K562 (cell line): ENCODE data around the gene FAM110D. TPM values are rescaled to one million over a fixed set of nuclear protein-coding genes. Genes with fewer than 3 reads are reported as not detected.

Source experiments
- FOXK2 ChIP-seq, 2 experiments: fragments of 450-650 bp; IDR thresholded peaks in 1 of 2; conservative IDR thresholded peaks in 1 of 2; 2 replicates each; pipeline ENCODE4 v1.6.1; 2016; ENCODE audit warnings: low read depth in 2 of 2, mild to moderate bottlenecking in 1 of 2
- HNRNPLL ChIP-seq: fragments of 200-400 bp; formaldehyde crosslinking; IDR thresholded peaks from 2 replicates; pipeline ENCODE4 v1.6.1; 2017; ENCODE audit warnings: low read length, low read depth, mild to moderate bottlenecking; ENCODE audit not compliant: poor library complexity, severe bottlenecking
- KAT7 ChIP-seq: sonication (generic); formaldehyde crosslinking; IDR thresholded peaks from 2 replicates; pipeline ENCODE4 v1.8.0; 2022; ENCODE audit warnings: missing genetic modification reagents, mild to moderate bottlenecking, borderline replicate concordance
- KLF13 ChIP-seq: fragments of 450-650 bp; IDR thresholded peaks from 2 replicates; pipeline ENCODE4 v1.6.1; 2016; ENCODE audit warnings: missing genetic modification characterization, low read depth, mild to moderate bottlenecking, missing compliant biosample characterization, moderate library complexity, borderline replicate concordance
- POLR2B ChIP-seq: fragments of 450-650 bp; IDR thresholded peaks from 2 replicates; pipeline ENCODE4 v1.6.1; 2018; ENCODE audit warnings: low read depth; ENCODE audit not compliant: partially characterized antibody
- ZNF197 ChIP-seq: fragments of 200-800 bp; sonication (Bioruptor generic); IDR thresholded peaks from 2 replicates; pipeline ENCODE4 v1.6.1; 2016; ENCODE audit warnings: low read depth, missing genetic modification characterization, missing compliant biosample characterization
- polyA plus RNA-seq, 8 experiments: library from polyadenylated mRNA; depleted of rRNA in 4 of 8; stranded (reverse) in 5 of 8; unstranded in 3 of 8; fragments of >200 nt; fragmentation: Nextera tagmentation in 2 of 8; fragmentation: Illumina TruSeq in 1 of 8; extraction: Ambion mirVana in 2 of 8; extraction: Trizol in 1 of 8; gene quantifications; 2 replicates each; pipeline versions ENCODE4 v1.2.1 to v1.2.3, GENCODE V29; 2011 to 2014; ENCODE audit warnings: inconsistent platforms in 1 of 8, missing spikeins in 1 of 8
- total RNA-seq, 7 experiments: library from RNA; depleted of rRNA in 6 of 7; stranded (reverse); fragments of >200 nt in 6 of 7; fragmentation: Illumina TruSeq in 2 of 7; extraction: Trizol in 2 of 7; gene quantifications; 2 replicates each; pipeline versions ENCODE4 v1.2.1 to v1.2.3, GENCODE V29; 2011 to 2021; ENCODE audit warnings: low replicate concordance in 1 of 7
- TF ChIP-seq, protein P1 (sequence below): fragments of 200-600 bp; sonication (generic); IDR thresholded peaks from one replicate; pipeline ENCODE4 v1.6.1; 2012; ENCODE audit warnings: mild to moderate bottlenecking, low read depth, low read length, inconsistent platforms
- TF ChIP-seq, protein P2 (sequence below): fragments of 250-450 bp; sonication (Bioruptor Pico); IDR thresholded peaks from 2 replicates; pipeline ENCODE4 v1.4.0; 2020

Gene FAM110D
- total and polyA plus RNA-seq, 9 of the 15 experiments (the other 6 are each of a cell fraction or from before 2014, with no cell fraction given) = 0.04 to 1.1 (median 0.33) TPM

GRCh38 chr1:26111530-26112406 lies 47.1 kb upstream of the FAM110D start, which contains the start of gene PDIK1L (continued):
- TF ChIP-seq, protein P1, sequence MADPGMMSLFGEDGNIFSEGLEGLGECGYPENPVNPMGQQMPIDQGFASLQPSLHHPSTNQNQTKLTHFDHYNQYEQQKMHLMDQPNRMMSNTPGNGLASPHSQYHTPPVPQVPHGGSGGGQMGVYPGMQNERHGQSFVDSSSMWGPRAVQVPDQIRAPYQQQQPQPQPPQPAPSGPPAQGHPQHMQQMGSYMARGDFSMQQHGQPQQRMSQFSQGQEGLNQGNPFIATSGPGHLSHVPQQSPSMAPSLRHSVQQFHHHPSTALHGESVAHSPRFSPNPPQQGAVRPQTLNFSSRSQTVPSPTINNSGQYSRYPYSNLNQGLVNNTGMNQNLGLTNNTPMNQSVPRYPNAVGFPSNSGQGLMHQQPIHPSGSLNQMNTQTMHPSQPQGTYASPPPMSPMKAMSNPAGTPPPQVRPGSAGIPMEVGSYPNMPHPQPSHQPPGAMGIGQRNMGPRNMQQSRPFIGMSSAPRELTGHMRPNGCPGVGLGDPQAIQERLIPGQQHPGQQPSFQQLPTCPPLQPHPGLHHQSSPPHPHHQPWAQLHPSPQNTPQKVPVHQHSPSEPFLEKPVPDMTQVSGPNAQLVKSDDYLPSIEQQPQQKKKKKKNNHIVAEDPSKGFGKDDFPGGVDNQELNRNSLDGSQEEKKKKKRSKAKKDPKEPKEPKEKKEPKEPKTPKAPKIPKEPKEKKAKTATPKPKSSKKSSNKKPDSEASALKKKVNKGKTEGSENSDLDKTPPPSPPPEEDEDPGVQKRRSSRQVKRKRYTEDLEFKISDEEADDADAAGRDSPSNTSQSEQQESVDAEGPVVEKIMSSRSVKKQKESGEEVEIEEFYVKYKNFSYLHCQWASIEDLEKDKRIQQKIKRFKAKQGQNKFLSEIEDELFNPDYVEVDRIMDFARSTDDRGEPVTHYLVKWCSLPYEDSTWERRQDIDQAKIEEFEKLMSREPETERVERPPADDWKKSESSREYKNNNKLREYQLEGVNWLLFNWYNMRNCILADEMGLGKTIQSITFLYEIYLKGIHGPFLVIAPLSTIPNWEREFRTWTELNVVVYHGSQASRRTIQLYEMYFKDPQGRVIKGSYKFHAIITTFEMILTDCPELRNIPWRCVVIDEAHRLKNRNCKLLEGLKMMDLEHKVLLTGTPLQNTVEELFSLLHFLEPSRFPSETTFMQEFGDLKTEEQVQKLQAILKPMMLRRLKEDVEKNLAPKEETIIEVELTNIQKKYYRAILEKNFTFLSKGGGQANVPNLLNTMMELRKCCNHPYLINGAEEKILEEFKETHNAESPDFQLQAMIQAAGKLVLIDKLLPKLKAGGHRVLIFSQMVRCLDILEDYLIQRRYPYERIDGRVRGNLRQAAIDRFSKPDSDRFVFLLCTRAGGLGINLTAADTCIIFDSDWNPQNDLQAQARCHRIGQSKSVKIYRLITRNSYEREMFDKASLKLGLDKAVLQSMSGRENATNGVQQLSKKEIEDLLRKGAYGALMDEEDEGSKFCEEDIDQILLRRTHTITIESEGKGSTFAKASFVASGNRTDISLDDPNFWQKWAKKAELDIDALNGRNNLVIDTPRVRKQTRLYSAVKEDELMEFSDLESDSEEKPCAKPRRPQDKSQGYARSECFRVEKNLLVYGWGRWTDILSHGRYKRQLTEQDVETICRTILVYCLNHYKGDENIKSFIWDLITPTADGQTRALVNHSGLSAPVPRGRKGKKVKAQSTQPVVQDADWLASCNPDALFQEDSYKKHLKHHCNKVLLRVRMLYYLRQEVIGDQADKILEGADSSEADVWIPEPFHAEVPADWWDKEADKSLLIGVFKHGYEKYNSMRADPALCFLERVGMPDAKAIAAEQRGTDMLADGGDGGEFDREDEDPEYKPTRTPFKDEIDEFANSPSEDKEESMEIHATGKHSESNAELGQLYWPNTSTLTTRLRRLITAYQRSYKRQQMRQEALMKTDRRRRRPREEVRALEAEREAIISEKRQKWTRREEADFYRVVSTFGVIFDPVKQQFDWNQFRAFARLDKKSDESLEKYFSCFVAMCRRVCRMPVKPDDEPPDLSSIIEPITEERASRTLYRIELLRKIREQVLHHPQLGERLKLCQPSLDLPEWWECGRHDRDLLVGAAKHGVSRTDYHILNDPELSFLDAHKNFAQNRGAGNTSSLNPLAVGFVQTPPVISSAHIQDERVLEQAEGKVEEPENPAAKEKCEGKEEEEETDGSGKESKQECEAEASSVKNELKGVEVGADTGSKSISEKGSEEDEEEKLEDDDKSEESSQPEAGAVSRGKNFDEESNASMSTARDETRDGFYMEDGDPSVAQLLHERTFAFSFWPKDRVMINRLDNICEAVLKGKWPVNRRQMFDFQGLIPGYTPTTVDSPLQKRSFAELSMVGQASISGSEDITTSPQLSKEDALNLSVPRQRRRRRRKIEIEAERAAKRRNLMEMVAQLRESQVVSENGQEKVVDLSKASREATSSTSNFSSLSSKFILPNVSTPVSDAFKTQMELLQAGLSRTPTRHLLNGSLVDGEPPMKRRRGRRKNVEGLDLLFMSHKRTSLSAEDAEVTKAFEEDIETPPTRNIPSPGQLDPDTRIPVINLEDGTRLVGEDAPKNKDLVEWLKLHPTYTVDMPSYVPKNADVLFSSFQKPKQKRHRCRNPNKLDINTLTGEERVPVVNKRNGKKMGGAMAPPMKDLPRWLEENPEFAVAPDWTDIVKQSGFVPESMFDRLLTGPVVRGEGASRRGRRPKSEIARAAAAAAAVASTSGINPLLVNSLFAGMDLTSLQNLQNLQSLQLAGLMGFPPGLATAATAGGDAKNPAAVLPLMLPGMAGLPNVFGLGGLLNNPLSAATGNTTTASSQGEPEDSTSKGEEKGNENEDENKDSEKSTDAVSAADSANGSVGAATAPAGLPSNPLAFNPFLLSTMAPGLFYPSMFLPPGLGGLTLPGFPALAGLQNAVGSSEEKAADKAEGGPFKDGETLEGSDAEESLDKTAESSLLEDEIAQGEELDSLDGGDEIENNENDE = no peak
- TF ChIP-seq KAT7 (CRISPR knock-in tag) (0 out of 2 replicates have a peak, but pooled peaks have one; percentile 41), FOXK2 (conservative IDR thresholded peaks at IDR 0.05 in 1 of 2, IDR thresholded peaks at IDR 0.05 in 1 of 2; ENCODE audit: low read depth in 2 of 2) (no peak; a peak in 1 of 4 replicates), POLR2B (peak; percentile 50), ZNF197 (CRISPR knock-in tag) (peak; percentile 61; the same call in 1 of the 2 replicates), HNRNPLL (no peak), KLF13 (tag) (peak; percentile 100)
- TF ChIP-seq, protein P2, sequence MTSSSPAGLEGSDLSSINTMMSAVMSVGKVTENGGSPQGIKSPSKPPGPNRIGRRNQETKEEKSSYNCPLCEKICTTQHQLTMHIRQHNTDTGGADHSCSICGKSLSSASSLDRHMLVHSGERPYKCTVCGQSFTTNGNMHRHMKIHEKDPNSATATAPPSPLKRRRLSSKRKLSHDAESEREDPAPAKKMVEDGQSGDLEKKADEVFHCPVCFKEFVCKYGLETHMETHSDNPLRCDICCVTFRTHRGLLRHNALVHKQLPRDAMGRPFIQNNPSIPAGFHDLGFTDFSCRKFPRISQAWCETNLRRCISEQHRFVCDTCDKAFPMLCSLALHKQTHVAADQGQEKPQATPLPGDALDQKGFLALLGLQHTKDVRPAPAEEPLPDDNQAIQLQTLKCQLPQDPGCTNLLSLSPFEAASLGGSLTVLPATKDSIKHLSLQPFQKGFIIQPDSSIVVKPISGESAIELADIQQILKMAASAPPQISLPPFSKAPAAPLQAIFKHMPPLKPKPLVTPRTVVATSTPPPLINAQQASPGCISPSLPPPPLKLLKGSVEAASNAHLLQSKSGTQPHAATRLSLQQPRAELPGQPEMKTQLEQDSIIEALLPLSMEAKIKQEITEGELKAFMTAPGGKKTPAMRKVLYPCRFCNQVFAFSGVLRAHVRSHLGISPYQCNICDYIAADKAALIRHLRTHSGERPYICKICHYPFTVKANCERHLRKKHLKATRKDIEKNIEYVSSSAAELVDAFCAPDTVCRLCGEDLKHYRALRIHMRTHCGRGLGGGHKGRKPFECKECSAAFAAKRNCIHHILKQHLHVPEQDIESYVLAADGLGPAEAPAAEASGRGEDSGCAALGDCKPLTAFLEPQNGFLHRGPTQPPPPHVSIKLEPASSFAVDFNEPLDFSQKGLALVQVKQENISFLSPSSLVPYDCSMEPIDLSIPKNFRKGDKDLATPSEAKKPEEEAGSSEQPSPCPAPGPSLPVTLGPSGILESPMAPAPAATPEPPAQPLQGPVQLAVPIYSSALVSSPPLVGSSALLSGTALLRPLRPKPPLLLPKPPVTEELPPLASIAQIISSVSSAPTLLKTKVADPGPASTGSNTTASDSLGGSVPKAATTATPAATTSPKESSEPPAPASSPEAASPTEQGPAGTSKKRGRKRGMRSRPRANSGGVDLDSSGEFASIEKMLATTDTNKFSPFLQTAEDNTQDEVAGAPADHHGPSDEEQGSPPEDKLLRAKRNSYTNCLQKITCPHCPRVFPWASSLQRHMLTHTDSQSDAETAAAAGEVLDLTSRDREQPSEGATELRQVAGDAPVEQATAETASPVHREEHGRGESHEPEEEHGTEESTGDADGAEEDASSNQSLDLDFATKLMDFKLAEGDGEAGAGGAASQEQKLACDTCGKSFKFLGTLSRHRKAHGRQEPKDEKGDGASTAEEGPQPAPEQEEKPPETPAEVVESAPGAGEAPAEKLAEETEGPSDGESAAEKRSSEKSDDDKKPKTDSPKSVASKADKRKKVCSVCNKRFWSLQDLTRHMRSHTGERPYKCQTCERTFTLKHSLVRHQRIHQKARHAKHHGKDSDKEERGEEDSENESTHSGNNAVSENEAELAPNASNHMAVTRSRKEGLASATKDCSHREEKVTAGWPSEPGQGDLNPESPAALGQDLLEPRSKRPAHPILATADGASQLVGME (CRISPR knock-in tag) = peak; percentile 63; the same call in 1 of the 2 replicates
